Fibroblast of skin of left quadriceps (primary cell): ENCODE measurements around the gene LIN7A.

Experiments
- DNase-seq, 2 experiments: peaks; one replicate each; pipeline ENCODE4 v3.0.0-alpha.2; 2013; ENCODE audit warnings: low read depth in 2 of 2

LIN7A gene

GRCh38 chr12:80937391-80938238 lies at the start of gene LIN7A:
Gene LIN7A (minus strand): TSS chr12:80937934. CDS start chr12:80937722, 212 bp downstream.
- no peak for DNase-seq

- DNase-seq = no peak
Measured at GRCh38 chr12:80986224-80986623, 48.5 kb upstream of the LIN7A start.

GRCh38 chr12:80979816-80980215 lies 42.1 kb upstream of the LIN7A start:
- DNase-seq = no peak

- DNase-seq = no peak
Measured at GRCh38 chr12:80979251-80979650, 41.5 kb upstream of the LIN7A start.

- no peak for DNase-seq
Measured at GRCh38 chr12:80977346-80977745, 39.6 kb upstream of the LIN7A start.

GRCh38 chr12:80968326-80968725 lies 30.6 kb upstream of the LIN7A start:
- DNase-seq = no peak

- no peak for DNase-seq
Measured at GRCh38 chr12:80967565-80967964, 29.8 kb upstream of the LIN7A start.

- no peak for DNase-seq
Measured at GRCh38 chr12:80966001-80966400, 28.3 kb upstream of the LIN7A start.

GRCh38 chr12:80958162-80958561 lies 20.4 kb upstream of the LIN7A start:
- no peak for DNase-seq

- DNase-seq = no peak
Measured at GRCh38 chr12:80954857-80955520, 17.3 kb upstream of the LIN7A start.

- DNase-seq = no peak
Measured at GRCh38 chr12:80952443-80952842, 14.7 kb upstream of the LIN7A start.

- DNase-seq = no peak
Measured at GRCh38 chr12:80946591-80946990, 8.9 kb upstream of the LIN7A start.

- DNase-seq = no peak
Measured at GRCh38 chr12:80943338-80943737, 5.6 kb upstream of the LIN7A start.

- DNase-seq = no peak
Measured at GRCh38 chr12:80941916-80942315, 4.2 kb upstream of the LIN7A start.

GRCh38 chr12:80939231-80939950 lies 1.7 kb upstream of the LIN7A start:
- DNase-seq = no peak

- DNase-seq = no peak
Measured at GRCh38 chr12:80938397-80938796, 663 bp upstream of the LIN7A start.

- no peak for DNase-seq
Measured at GRCh38 chr12:80936642-80937390, 918 bp downstream of the LIN7A start.

- no peak for DNase-seq
Measured at GRCh38 chr12:80936353-80936641, 1.4 kb downstream of the LIN7A start.

GRCh38 chr12:80935111-80935510 lies 2.6 kb downstream of the LIN7A start:
- no peak for DNase-seq

- no peak for DNase-seq
Measured at GRCh38 chr12:80925983-80926382, 11.8 kb downstream of the LIN7A start.

- DNase-seq = no peak
Measured at GRCh38 chr12:80925237-80925636, 12.5 kb downstream of the LIN7A start.

GRCh38 chr12:80924437-80924836 lies 13.3 kb downstream of the LIN7A start:
- no peak for DNase-seq
